Measurements from ENCODE around the gene KDM5B. TPM values are rescaled to one million over a fixed set of nuclear protein-coding genes. Genes with fewer than 3 reads are reported as not detected.
"Not testable (repeated sequence)": the region's sequence is repeated elsewhere in the genome, so short reads cannot be mapped to it uniquely, and the experiment has no call there.

The KDM5B gene
- total RNA-seq, 1 experiment from 2014 or later = 83.6 TPM

- ATAC-seq = no peak
- POLR2A ChIA-PET = no interaction called here
- TF ChIP-seq TCF7L2 (IDR thresholded peaks at IDR 0.05; ENCODE audit: low read depth, low read length) = no peak
- no peak for TF ChIP-seq SIN3A (IDR thresholded peaks at IDR 0.05; ENCODE audit: borderline replicate concordance, insufficient read depth, low read depth, low read length)
- TF ChIP-seq REST (IDR thresholded peaks at IDR 0.05; ENCODE audit: insufficient read depth in 1 of 2, low read depth in 2 of 2, low read length in 1 of 2) = no peak
- TF ChIP-seq CTCF (IDR thresholded peaks at IDR 0.05) = no peak
- no peak for TF ChIP-seq POLR2AphosphoS5 (IDR thresholded peaks at IDR 0.05; ENCODE audit: low read depth, low read length)
These were observed 91.6 kb downstream of the KDM5B start for GRCh38 chr1:202716654-202717053.

GRCh38 chr1:202714202-202714601, 94.0 kb downstream of the KDM5B start:
- CTCF ChIA-PET; H3K27me3 ChIP-seq (ENCODE audit: control insufficient read depth, insufficient read depth, low read length); in situ Hi-C loops (cut with HindIII; ENCODE audit: low pct_unique_long_range_greater_than_20kb, low sequenced_read_pairs); POLR2A ChIA-PET; H3K4me3 ChIP-seq (ENCODE audit: low read depth in 2 of 2, low read length in 2 of 2); ATAC-seq; DNase-seq (ENCODE audit: low read depth, low spot score); H3K9me3 ChIP-seq (ENCODE audit: control insufficient read depth, insufficient read depth, low read depth, low read length); H3K27ac ChIP-seq (ENCODE audit: low read length); H3K36me3 ChIP-seq (ENCODE audit: control insufficient read depth, insufficient read depth, low read length); H3K4me1 ChIP-seq (ENCODE audit: control insufficient read depth, insufficient read depth, low read length); BruUV-seq (replicated peaks): not testable (repeated sequence)
- intact Hi-C loops (cut with micrococcal nuclease; ENCODE audit: unreplicated experiment) = loop anchor here (10.0 kb wide), 2 partner anchors 249 to 529 kb away; no protein-coding TSS in a partner anchor

More at GRCh38 chr1:202716654-202717053, 91.6 kb downstream of the KDM5B start:
- BruUV-seq (replicated peaks) = no TSS peak
- no peaks in the 10 kb centered on the region for H3K36me3 ChIP-seq (ENCODE audit: control insufficient read depth, insufficient read depth, low read length)
- H3K9me3 ChIP-seq (ENCODE audit: control insufficient read depth, insufficient read depth, low read depth, low read length) = no peaks in the 10 kb centered on the region
- DNase-seq (ENCODE audit: low read depth, low spot score) = no peak
- in situ Hi-C loops (cut with HindIII; ENCODE audit: low pct_unique_long_range_greater_than_20kb, low sequenced_read_pairs) (no loop called here), intact Hi-C loops (cut with micrococcal nuclease; ENCODE audit: unreplicated experiment) (loop anchor here (5.0 to 10.0 kb wide), 3 partner anchors 252 to 532 kb away; partner anchors contain the start of gene UBE2T)
- CTCF ChIA-PET = interaction anchor here (1.1 kb wide), 1 partner anchor 57 kb away, joined by 4 read pairs; no protein-coding TSS in a partner anchor
- H3K27ac ChIP-seq (ENCODE audit: low read length) = no peak overlapping the region
- H3K4me1 ChIP-seq (ENCODE audit: control insufficient read depth, insufficient read depth, low read length) = no peaks in the 10 kb centered on the region
- no peaks in the 10 kb centered on the region; the same call in 1 of the 2 replicates for H3K27me3 ChIP-seq (ENCODE audit: control insufficient read depth, insufficient read depth, low read length)
- no peak overlapping the region for H3K4me3 ChIP-seq (ENCODE audit: low read depth in 2 of 2, low read length in 2 of 2)

- TF ChIP-seq CTCF (IDR thresholded peaks at IDR 0.05) (no peak), REST (IDR thresholded peaks at IDR 0.05; ENCODE audit: insufficient read depth in 1 of 2, low read depth in 2 of 2, low read length in 1 of 2) (no peak), TCF7L2 (IDR thresholded peaks at IDR 0.05; ENCODE audit: low read depth, low read length) (no peak), POLR2AphosphoS5 (IDR thresholded peaks at IDR 0.05; ENCODE audit: low read depth, low read length) (no peak), SIN3A (IDR thresholded peaks at IDR 0.05; ENCODE audit: borderline replicate concordance, insufficient read depth, low read depth, low read length) (no peak)
- H3K9me3 ChIP-seq (ENCODE audit: control insufficient read depth, insufficient read depth, low read depth, low read length) = no peaks in the 10 kb centered on the region
- no TSS peak for BruUV-seq (replicated peaks)
- POLR2A ChIA-PET = no interaction called here
- ATAC-seq (peak; percentile 46; the same call in 1 of the 2 replicates), DNase-seq (ENCODE audit: low read depth, low spot score) (no peak)
- H3K4me3 ChIP-seq (ENCODE audit: low read depth in 2 of 2, low read length in 2 of 2) = no peak overlapping the region
- H3K27me3 ChIP-seq (ENCODE audit: control insufficient read depth, insufficient read depth, low read length) = peaks cover 9% of the 10 kb centered on the region; the same call in 1 of the 2 replicates
- intact Hi-C loops (cut with micrococcal nuclease; ENCODE audit: unreplicated experiment) (loop anchor here (10.0 kb wide), 2 partner anchors 248 to 528 kb away; no protein-coding TSS in a partner anchor), in situ Hi-C loops (cut with HindIII; ENCODE audit: low pct_unique_long_range_greater_than_20kb, low sequenced_read_pairs) (no loop called here)
- CTCF ChIA-PET = interaction anchor here (0.6 to 0.7 kb wide), 2 partner anchors 17 to 369 kb away, joined by 3 to 5 read pairs; no protein-coding TSS in a partner anchor
- H3K27ac ChIP-seq (ENCODE audit: low read length) = no peak overlapping the region
- no peaks in the 10 kb centered on the region for H3K36me3 ChIP-seq (ENCODE audit: control insufficient read depth, insufficient read depth, low read length)
- H3K4me1 ChIP-seq (ENCODE audit: control insufficient read depth, insufficient read depth, low read length) = no peaks in the 10 kb centered on the region
These were observed 95.1 kb downstream of the KDM5B start for GRCh38 chr1:202713110-202713509.

Measured in Panc1 (cell line).